SK-N-SH treated with all-trans-retinoic acid at 6 μM for 48 hours (cell line): ENCODE results near the gene ACR.
A peak's percentile ranks its signal among the peaks of the same experiment; 100 is the strongest.
"Not testable (repeated sequence)": the region's sequence is repeated elsewhere in the genome, so short reads cannot be mapped to it uniquely, and the experiment has no call there.

Experiments used
- ATAC-seq: fragments of 200-7000 bp; cut with Tn5 transposase; 3 replicates; pipeline ENCODE4 v1.9.1; 2020; ENCODE audit warnings: mild to moderate bottlenecking, moderate library complexity
- ZFP3 ChIP-seq: fragments of 250-450 bp; sonication (Bioruptor Pico); IDR thresholded peaks from 2 replicates; pipeline ENCODE4 v1.5.0; 2020; ENCODE audit warnings: mild to moderate bottlenecking, moderate library complexity

The ACR gene

DNA sequence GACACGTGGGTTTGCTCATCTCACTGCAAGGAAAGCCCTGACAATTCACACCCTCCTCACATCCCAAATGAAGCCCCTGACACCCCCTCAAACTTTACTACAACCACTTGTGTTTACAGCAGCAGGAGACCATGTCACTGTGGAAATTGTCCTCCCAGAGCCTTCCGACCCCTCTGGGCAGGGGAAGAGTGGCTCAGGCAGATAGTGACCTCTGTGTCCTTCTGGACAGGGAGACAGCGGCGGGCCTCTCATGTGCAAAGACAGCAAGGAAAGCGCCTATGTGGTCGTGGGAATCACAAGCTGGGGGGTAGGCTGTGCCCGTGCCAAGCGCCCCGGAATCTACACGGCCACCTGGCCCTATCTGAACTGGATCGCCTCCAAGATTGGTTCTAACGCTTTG lies 6.4 kb downstream of the ACR start:
- not testable (repeated sequence) for ATAC-seq

DNA sequence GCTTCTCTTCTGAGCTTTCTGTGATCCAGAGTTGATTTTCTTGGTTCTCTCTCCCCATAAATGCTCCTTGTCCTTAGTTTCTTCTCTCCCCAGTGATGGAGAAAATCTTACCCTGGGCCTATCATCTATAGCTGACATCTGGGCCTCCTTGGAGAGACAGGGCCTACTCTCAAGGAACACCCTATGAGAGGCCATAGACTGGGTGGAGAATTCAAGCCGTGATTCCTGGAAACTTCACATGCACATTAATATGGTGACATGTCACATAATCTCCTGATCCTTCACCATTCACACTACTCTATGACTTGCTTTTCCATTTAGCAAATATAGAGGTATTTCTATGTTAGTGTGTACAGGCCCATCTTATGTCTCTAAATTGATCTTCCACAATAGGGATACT lies 9.5 kb downstream of the ACR start:
- ATAC-seq = not testable (repeated sequence)

DNA sequence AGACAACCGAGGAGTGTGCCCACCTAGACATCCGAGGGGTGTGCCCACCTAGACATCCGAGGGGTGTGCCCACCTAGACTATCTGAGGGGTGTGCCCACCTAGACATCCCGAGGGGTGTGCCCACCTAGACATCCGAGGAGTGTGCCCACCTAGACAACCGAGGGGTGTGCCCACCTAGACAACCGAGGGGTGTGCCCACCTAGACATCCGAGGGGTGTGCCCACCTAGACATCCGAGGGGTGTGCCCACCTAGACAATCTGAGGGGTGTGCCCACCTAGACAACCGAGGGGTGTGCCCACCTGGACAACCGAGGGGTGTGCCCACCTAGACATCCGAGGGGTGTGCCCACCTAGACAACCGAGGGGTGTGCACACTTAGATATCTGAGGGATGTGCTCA lies 10.6 kb downstream of the ACR start:
- not testable (repeated sequence) for ATAC-seq

DNA sequence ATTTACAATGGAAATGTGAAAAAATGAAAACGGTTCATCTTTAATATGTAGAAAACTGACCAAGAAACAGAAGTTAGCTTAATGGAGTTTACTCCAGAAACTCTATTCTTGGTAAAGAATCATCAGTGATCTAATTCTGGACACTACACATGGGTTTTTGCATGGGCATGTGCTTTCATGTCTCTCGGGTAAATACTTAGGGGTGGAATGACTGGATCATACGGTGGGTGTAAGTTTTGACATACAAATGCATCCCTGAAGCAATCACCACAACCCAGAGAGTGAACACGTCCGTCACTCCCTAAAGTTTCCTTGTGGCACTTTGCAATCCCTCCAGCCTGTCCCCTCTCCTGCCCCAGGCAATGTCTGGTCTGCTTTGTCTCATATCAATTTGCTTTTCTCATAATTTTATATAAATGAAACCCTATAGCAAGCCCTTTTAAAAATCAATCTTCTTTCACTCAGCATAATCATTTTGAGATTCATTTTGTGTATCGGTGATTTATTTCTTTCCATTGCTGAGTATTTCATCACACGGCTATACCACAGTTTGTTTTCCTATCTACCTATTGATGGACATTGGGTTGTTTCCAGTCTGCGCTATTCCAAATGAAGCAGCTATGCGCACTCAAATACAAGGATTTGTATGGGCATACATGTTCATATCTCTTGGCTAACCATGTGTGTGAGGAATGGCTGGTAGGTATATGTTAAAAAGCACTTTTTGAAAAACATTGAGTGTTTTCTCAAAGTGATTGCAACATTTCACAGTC lies 11.5 kb downstream of the ACR start:
- ATAC-seq = not testable (repeated sequence)

DNA sequence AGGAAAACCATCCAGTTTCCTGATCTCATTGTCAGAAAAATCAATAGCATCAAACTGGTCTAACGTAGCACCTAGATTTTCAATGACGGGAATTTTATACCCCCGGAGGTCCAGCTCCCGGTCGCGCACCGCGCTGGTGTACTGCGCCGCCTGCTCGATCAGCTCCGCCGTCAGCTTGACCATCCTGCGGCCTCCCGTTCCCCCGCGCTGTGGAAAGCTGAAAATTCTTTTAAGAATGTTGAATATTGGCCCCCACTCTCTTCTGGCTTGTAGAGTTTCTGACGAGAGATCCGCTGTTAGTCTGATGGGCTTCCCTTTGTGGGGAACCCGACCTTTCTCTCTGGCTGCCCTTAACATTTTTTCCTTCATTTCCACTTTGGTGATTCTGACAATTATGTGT lies 17.2 kb downstream of the ACR start:
- not testable (repeated sequence) for ATAC-seq

DNA sequence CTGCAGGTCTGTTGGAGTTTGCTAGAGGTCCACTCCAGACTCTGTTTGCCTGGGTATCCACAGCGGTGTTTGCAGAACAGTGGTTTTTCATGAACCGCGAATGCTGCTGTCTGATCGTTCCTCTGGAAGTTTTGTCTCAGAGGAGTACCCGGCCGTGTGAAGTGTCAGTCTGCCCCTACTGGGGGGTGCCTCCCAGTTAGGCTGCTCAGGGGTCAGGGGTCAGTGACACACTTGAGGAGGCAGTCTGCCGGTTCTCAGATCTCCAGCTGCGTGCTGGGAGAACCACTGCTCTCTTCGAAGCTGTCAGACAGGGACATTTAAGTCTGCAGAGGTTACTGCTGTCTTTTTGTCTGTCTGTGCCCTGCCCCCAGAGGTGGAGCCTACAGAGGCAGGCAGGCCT lies 18.4 kb downstream of the ACR start:
- not testable (repeated sequence) for ATAC-seq

DNA sequence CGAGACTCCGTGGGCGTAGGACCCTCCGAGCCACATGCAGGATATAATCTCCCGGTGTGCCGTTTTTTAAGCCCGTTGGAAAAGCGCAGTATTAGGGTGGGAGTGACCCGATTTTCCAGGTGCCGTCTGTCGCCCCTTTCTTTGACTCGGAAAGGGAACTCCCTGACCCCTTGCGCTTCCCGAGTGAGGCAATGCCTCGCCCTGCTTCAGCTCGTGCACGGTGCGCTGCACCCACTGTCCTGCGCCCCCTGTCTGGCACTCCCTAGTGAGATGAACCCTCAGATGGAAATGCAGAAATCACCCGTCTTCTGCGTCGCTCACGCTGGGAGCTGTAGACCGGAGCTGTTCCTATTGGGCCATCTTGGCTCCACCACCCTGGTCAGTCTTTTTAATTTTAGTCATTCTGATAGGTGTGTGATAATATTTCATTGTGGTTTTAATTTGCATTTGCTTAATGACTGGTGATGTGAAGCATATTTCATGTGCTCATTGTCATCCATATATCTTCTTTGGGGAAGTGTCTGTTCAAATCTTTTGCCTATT lies 19.0 kb downstream of the ACR start:
- TF ChIP-seq ZFP3 = peak; percentile 75
- TF ChIP-seq, all 23 proteins: peak for 1; not testable (repeated sequence) for 22
- ATAC-seq = peak; percentile 40; the same call in 2 of the 3 replicates

DNA sequence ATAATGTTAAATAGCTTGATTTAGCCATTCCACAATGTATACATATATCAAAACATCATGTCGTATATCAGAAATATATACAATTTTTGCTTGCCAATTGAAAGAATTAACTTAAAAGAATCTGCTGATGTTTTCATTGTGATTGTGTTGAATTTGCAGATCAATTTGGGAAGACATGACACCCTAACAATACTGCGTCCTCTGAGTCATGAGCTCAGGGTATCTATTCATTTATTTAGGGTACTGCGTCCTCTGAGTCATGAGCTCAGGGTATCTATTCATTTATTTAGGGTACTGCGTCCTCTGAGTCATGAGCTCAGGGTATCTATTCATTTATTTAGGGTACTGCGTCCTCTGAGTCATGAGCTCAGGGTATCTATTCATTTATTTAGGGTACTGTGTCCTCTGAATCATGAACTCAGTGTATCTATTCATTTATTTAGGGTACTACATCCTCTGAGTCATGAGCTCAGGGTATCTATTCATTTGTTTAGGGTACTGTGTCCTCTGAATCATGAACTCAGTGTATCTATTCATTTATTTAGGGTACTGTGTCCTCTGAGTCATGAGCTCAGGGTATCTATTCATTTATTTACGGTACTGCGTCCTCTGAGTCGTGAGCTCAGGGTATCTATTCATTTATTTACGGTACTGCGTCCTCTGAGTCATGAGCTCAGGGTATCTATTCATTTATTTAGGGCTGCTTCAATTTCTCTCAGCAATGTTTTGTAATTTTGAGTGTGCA lies 21.8 kb downstream of the ACR start:
- ATAC-seq = not testable (repeated sequence)

DNA sequence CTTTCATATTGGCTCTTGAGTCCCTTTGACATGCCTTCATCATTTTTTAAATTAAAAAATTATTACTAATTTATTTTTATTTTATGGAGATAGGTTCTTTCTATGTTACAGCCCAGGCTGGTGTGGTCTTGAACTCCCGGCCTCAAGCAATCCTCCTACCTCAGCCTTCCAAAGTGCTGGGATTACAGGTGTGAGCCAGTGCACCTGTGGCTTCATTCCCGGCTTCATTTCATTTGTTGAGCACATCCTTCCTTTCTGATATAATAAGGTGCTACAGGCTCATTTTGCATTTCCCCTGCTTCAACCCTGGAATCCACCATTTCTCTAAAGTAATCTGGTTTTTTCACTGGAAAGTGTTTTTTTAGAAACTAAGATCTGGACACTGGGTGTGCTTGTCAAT lies 23.8 kb downstream of the ACR start:
- ATAC-seq = not testable (repeated sequence)

DNA sequence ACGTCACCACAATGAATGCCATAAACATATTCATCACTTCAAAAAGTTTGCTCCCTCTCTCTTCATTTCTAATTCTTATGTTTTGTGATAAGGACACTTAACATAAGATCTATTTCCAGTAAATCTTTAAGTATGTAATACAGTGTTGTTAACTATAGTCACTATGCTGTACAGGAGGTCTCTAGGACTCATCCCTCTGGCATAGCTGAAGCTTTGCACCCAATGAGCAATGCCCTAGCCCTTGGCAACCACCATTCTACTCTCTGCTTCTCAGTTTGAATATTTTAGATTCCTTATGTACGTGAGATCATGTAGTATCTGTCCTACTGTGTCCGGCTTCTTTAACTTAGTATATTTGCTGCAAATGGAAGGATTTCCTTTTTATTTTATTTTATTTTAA lies 26.3 kb downstream of the ACR start:
- ATAC-seq = not testable (repeated sequence)

DNA sequence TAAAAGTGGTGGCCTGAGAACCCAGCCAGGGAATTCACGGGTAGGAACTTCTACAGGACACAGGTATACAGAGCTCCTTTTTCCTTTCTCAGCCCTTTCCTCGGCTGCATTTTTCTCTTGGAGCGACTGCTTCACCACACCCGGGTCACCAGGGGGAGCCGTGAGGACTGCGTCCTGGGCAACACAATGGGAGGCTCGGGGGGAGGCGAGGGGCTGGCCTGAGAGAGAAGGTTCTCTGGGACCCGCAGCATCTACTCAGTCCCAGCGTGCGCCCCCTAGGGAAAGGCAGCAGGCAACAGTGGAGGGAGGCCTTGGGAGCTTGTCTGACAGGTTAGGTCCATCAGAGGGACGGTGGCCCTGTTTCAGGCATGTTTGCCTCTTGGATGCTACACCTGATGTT lies 37.1 kb downstream of the ACR start:
- peak; percentile 96 for ATAC-seq

DNA sequence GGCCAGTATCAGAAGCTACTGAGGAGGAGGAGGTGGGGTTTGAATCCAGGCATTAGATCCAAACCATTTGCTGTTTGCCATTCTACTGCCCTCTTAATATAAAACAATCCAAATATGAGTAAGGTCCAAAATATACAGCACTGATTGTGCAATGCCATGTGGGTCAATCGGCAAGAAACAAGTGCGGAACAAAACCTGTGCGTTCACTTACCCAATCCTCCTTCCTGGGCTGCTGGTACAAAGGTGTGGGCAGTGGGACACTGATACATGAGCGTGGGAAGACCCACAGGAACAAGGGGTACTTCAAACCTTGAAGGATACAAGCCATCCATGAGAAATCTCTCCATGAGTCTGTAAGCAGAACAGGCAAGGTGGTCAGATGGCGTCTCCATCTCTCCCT lies 39.6 kb downstream of the ACR start:
- ATAC-seq = not testable (repeated sequence)

DNA sequence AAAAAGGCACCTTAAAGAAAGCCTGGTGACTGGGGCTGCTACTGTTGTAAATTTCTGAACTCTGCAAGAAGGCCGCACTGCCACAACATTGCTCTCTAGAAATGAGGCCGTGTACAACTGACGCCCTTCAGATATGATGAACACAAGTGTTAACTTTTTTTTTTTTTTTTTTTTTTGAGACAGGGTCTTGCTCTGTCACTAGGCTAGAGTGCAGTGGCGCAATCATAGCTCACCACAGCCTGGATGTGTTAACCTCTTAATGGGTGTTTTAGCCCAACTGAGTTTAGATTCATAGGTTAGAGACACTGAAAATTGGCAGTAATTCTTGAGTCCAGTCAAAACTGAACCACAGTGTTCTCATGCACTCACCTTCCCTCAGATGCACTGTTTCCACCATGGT lies 42.2 kb downstream of the ACR start:
- ATAC-seq = not testable (repeated sequence)

DNA sequence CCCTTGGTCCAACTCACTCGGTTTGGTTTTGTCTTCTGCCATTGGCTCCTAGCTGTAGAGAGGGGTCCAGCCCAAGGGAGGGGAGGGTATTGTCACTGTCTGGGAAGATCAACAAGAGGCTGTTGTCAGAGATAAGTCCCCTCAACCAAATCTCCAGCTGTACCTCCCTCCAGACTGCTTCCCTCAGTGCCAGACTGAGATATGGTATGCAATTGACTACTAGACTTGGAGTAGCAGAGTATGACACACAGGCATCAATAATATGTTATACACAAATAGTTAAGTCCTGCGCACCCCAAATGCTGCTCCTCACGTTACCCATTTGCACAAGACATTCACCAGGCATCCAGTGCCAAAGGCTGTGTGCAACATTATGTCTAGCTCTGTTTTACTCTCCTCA lies 44.2 kb downstream of the ACR start:
- ATAC-seq = not testable (repeated sequence)

DNA sequence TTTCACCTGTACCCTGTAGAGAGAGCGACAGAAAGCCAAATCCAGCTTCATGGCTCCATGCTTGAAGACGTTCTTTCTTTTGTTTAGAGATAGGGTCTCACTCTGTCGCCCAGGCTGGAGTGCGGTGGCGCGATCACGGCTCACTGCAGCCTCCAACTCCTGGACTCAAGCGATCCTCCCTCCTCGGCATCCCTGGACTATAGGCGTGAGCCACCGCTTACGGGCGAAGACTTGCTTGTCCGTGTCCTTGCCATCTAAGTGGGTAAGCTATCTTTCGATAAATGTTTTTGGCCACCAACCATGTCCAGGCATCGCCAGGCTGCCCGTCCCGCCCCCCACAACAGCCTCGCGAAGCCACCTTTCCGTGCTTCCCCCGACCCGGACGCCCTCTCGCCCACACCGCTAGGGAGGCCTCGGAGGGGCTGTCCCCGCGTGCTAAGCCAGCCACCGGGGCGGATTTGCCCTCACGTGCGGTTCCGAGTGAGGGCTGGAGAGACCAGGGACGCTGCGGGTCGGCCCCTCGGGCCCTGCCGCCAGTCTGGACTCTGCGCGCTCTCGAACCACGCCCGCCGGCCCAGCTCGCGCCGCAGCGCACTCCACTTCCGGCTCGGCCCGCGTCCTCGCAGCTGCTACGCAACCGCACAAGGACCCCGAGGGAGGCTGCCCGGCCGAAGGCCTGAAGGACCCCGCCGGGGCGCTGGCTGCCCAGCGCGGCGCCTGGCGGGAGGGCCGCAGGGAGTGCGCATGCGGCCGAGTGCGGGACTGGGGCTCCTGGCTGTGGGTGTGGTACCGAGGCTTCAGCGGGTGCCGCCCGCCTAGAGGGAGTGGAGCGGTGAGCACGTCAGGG lies 45.3 kb downstream of the ACR start, which contains the start of gene RABL2B:
Gene RABL2B, minus strand, starts transcription at position 604 of the 847 bp plus-strand sequence. CDS start 1,342 bp downstream, outside the sequence.
- peak; percentile 96 for ATAC-seq

DNA sequence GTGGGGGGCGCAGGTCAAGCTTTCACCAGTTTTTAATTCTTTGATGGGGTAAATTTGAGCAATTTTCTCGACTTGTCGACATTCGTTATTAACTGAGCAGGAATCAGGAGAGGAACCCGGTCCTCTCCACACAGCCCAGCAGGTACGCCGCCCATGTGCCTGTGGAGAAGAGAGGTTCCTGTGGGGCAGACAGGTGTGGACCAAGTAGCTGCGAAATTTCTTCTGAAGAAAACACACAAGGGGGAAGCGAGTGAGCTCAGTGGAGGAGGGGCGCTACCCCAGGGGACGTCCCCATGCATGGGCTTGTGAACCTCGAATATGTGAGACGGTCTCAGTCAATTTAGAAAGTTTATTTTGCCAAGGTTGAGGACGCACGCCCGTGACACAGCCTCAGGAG lies 45.9 kb downstream of the ACR start:
- peak; percentile 33; the same call in 2 of the 3 replicates for ATAC-seq

DNA sequence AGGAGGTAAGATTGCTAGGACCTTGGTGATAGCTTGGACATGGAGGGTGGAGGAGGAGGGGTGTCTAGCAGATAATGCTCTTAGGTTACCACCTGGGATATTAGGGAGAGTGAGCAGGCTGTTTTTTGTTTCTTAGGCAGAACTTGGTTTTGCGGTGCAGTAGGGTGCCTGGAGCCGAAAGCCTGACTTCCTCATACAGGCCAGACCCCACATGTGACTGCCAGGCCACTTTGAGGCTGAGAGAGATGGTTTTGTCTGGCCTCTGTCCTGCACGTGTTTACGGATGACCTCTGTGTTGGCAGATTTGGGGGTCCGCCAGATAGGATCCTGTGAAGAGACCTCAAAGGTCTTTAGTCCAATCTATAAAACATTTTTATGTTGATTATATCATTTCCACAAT lies 47.3 kb downstream of the ACR start:
- not testable (repeated sequence) for ATAC-seq

DNA sequence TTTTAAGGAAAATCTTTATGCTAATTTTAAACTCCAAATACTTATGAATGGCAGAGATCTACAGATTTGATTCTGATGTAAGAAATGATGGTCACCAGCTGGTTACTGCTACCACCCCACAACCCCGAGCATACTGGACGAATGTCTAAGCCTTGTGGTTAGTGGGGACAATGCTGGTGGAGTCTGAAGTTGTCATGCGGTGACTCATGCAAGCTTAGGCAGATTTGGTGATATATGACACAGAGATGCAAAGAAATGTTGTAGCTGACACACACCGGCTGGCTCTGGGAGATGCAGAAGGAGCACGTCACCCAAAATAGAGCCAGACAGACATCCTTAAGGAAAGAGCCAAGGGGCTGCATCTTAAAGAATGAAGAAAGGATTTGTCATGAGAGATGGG lies 48.9 kb downstream of the ACR start:
- not testable (repeated sequence) for ATAC-seq
